ENCODE data around the gene TENM4.
"Not testable (repeated sequence)": the region's sequence is repeated elsewhere in the genome, so short reads cannot be mapped to it uniquely, and the experiment has no call there.

The TENM4 gene

DNA sequence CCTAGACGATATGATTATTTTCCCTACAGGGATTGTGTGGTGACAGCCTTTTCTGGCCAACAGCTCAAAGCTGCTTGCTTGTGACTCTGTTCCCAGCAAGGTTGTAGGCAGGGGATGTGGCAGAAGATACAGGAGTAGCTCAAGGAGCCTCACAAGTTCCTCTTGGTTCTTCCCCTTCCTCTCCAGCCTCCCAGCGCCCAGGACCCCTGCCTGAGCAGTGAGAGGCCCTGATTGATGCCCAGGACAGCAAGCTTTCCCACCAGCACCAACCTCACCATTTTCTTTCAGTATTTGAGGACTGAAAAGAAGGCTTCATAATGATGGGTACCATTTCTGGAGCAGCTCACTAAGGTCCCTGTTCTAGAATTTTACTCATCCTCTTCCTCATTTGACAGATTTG is 248.0 kb downstream of the TENM4 start:
- DNase-seq (ENCODE audit: low spot score), result no peak

DNA sequence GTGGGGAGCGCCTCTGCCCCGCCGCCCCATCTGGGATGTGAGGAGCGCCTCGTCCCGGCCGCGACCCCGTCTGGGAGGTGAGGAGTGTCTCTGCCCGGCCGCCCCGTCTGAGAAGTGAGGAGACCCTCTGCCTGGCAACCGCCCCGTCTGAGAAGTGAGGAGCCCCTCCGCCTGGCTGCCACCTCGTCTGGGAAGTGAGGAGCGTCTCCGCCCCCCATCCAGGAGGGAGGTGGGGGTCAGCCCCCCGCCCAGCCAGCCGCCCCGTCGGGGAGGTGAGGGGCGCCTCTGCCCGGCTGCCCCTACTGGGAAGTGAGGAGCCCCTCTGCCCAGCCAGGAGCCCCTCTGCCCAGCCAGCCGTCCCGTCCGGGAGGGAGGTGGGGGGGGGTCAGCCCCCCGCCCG is 249.1 kb downstream of the TENM4 start:
- not testable (repeated sequence) for H3K4me3 ChIP-seq; H3K27ac ChIP-seq; DNase-seq (ENCODE audit: low spot score)

More for the DNA sequence above, 248.0 kb downstream of the TENM4 start:
- Histone ChIP-seq H3K4me3 (no peak overlapping the region), H3K27ac (no peak overlapping the region)
- TF ChIP-seq, protein P1, sequence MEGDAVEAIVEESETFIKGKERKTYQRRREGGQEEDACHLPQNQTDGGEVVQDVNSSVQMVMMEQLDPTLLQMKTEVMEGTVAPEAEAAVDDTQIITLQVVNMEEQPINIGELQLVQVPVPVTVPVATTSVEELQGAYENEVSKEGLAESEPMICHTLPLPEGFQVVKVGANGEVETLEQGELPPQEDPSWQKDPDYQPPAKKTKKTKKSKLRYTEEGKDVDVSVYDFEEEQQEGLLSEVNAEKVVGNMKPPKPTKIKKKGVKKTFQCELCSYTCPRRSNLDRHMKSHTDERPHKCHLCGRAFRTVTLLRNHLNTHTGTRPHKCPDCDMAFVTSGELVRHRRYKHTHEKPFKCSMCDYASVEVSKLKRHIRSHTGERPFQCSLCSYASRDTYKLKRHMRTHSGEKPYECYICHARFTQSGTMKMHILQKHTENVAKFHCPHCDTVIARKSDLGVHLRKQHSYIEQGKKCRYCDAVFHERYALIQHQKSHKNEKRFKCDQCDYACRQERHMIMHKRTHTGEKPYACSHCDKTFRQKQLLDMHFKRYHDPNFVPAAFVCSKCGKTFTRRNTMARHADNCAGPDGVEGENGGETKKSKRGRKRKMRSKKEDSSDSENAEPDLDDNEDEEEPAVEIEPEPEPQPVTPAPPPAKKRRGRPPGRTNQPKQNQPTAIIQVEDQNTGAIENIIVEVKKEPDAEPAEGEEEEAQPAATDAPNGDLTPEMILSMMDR (IDR thresholded peaks at IDR 0.05), result no peak

DNA sequence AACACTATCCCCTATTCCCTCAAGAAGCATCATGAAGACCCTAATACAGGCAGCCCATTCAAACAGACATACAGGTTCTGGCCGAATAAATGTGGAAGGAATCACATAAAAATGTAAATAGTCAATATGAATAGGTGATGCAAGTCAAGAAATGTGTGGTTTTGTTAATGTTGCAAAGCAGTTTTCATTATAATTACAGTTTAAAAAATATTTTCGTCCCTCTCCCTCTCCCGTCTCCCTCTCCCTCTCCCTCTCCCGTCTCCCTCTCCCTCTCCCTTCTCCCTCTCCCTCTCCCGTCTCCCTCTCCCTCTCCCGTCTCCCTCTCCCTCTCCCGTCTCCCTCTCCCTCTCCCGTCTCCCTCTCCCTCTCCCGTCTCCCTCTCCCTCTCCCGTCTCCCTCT is 250.3 kb downstream of the TENM4 start:
- H3K4me3 ChIP-seq; H3K27ac ChIP-seq; DNase-seq (ENCODE audit: low spot score): not testable (repeated sequence)

DNA sequence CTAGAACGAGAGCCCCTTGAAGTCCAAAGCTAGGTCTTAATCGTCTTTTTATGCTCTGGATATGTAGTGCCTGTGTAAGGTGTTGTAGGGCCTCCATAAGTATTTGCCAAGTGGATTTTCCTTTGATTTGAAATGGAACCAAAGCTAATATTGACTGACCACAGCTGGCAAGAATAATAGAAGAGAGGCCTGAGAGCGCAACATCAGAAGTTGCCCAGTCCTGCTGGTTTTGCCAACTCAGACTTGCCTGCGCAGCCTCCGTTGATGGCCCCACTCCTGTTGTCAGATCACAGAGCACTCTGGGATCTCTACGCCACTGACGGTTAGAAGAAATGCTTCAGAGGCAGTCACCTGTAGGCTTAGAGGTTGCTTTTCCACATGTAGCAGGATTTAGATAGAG is 251.2 kb downstream of the TENM4 start:
- Histone ChIP-seq H3K4me3 (no peak overlapping the region), H3K27ac (no peak overlapping the region)
- DNase-seq (ENCODE audit: low spot score), result no peak
- TF ChIP-seq, protein P1 (IDR thresholded peaks at IDR 0.05), result no peak

DNA sequence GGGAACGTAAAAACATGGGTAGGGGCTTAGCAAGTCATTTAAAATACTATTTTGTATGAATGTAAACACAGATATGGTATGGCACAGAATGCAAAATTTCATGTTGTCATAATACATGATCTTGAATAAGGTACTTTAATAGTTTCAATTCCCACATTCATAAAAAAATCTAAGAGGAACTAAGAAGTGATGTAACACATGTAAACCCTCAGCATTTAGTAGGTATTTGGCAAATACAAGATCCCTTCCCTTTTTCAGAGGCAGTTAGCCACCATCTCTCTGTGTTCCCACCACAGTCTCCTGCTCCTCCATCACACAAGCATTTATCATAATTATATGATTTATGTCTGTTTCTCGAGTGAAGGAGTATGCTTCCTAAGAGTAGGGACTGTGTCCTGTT is 251.8 kb downstream of the TENM4 start:
- H3K4me3 ChIP-seq, result no peak overlapping the region
- TF ChIP-seq, protein P1 (IDR thresholded peaks at IDR 0.05), result no peak
- DNase-seq (ENCODE audit: low spot score), result no peak
- no peak overlapping the region for H3K27ac ChIP-seq

DNA sequence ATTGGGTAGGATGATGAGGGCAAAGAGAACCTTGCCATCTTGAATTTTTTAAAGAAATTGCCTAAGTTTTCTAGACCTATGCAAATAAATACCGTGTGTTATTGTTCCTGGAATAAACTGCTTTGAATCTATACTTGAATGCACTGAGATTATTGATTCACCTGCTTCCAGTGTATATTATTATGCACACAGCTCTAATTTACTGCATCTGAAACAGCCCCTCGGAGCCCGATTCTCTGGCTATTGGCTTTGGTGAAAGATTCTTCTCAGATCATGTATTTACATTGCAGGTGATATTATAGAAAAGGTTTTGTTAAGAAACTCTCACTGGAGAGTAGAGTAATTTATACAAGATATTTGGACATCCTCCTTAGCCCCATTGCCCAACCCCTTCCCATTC is 254.2 kb downstream of the TENM4 start:
- TF ChIP-seq, protein P1 (IDR thresholded peaks at IDR 0.05), result no peak
- H3K4me3 ChIP-seq, result no peak overlapping the region
- no peak overlapping the region for H3K27ac ChIP-seq
- no peak for DNase-seq (ENCODE audit: low spot score)

DNA sequence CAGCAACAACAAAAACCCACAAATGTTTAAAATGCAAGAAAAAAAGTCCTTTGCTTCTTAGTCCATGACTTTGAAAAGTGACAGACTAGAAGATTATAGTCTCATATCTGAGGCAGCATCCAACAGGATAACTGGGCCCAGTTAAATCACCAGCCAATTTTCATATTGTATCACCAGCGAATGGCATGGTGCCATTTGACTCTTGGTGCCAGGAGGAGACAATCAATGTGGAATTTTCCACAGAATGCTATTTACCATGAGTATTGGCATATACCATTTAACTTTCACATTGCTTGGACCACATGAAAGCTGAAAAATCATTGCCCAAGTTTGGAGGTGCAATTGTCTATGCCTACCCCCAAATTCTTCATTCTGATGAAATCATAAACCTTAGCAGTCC is 255.5 kb downstream of the TENM4 start:
- TF ChIP-seq, protein P1 (IDR thresholded peaks at IDR 0.05), result no peak
- DNase-seq (ENCODE audit: low spot score), result no peak
- no peak overlapping the region for H3K27ac ChIP-seq

DNA sequence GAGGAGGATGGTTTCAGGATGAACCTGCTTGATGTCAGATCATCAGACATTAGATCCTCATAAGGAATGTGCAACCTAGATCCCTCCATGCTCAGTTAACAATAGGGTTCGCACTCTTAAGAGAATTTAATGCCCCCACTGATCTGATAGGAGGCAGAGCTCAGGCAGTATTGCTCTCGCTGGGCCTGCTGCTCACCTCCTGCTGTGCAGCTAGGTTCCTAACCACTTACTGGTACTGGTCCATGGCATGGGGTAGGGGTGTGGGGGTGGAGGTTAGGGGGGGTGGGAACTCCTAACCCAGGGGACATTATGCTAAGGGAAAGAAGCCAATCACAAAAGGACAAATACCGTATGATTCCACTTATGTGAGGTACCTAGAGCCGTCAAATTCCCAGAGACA is 256.5 kb downstream of the TENM4 start:
- no peak for DNase-seq (ENCODE audit: low spot score)
- Histone ChIP-seq H3K27ac (no peak overlapping the region), H3K4me3 (no peak overlapping the region)
- TF ChIP-seq, protein P1 (IDR thresholded peaks at IDR 0.05), result no peak

More for the DNA sequence above, 255.5 kb downstream of the TENM4 start:
- no peak overlapping the region for H3K4me3 ChIP-seq
